ENCODE measurements around the gene SKP1.

DNA sequence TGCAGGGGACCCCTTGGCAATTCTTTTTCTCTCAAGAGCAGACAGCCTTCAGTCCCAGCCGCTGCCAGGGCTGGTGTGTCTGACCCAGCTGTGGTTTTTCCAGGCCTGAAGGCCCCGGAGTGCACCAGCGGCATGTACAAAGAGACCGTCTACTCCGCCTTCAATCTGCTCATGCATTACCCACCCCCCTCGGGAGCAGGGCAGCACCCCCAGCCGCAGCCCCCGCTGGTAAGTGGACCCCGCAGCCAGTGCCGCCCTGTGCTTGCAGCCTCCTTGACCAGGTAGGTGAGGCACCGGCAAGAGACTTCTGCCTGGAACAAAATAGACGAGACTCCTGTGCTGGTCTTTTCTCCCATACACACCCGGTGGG lies 61.0 kb downstream of the SKP1 start:
- no peak for TF ChIP-seq MTF1 (CRISPR knock-in tag; IDR thresholded peaks at IDR 0.05; ENCODE audit: borderline replicate concordance)
- no peak for TF ChIP-seq TCF7L2 (IDR thresholded peaks at IDR 0.05; ENCODE audit: low read depth, low read length)
- TF ChIP-seq CTCF (IDR thresholded peaks at IDR 0.05 in 2 of 3, conservative IDR thresholded peaks at IDR 0.05 in 1 of 3; ENCODE audit: insufficient read depth in 2 of 3, low read depth in 1 of 3, low read length in 3 of 3): no peak

Data from K562 (cell line).